OCI-M1 (cell line): Measurements from ENCODE around the gene ARMH4.

Experiments
- DNase-seq: peaks from one replicate; lab custom pipeline; 2025; lab: John Stamatoyannopoulos, UW

ARMH4 gene

GRCh38 chr14:57960946-57961785, 190.8 kb downstream of the ARMH4 start:
- no peak for DNase-seq

GRCh38 chr14:57957441-57957840, 194.6 kb downstream of the ARMH4 start:
- DNase-seq: no peak
